GM21515 (cell line): Measurements from ENCODE around the gene LINGO1.

Experiments
- ATAC-seq: cut with Tn5 transposase; IDR thresholded peaks from one replicate; pipeline ENCODE4 v1.9.1; 2021; ENCODE audit not compliant: unreplicated experiment

The LINGO1 gene

GRCh38 chr15:77657634-77658238, 25.0 kb upstream of the LINGO1 start:
- ATAC-seq: no peak

- ATAC-seq: no peak
Measured at GRCh38 chr15:77656294-77656693, 23.6 kb upstream of the LINGO1 start.

- no peak for ATAC-seq
Measured at GRCh38 chr15:77654975-77655374, 22.3 kb upstream of the LINGO1 start.

GRCh38 chr15:77653832-77654480, 21.2 kb upstream of the LINGO1 start:
- ATAC-seq: no peak

- no peak for ATAC-seq
Measured at GRCh38 chr15:77650265-77650664, 17.6 kb upstream of the LINGO1 start.

GRCh38 chr15:77649610-77650009, 16.9 kb upstream of the LINGO1 start:
- no peak for ATAC-seq

- no peak for ATAC-seq
Measured at GRCh38 chr15:77649017-77649416, 16.3 kb upstream of the LINGO1 start.

GRCh38 chr15:77647961-77648360, 15.2 kb upstream of the LINGO1 start:
- ATAC-seq: no peak

- ATAC-seq: no peak
Measured at GRCh38 chr15:77646104-77646694, 13.5 kb upstream of the LINGO1 start.

- ATAC-seq: no peak
Measured at GRCh38 chr15:77645602-77646001, 12.9 kb upstream of the LINGO1 start.

GRCh38 chr15:77644543-77645247, 12.0 kb upstream of the LINGO1 start:
- ATAC-seq: no peak

GRCh38 chr15:77643764-77644163, 11.1 kb upstream of the LINGO1 start:
- no peak for ATAC-seq

GRCh38 chr15:77642793-77643430, 10.2 kb upstream of the LINGO1 start:
- no peak for ATAC-seq

GRCh38 chr15:77641999-77642398, 9.3 kb upstream of the LINGO1 start:
- ATAC-seq: no peak

- no peak for ATAC-seq
Measured at GRCh38 chr15:77640615-77641014, 7.9 kb upstream of the LINGO1 start.

- ATAC-seq: no peak
Measured at GRCh38 chr15:77639431-77639830, 6.7 kb upstream of the LINGO1 start.

GRCh38 chr15:77637851-77638692, 5.4 kb upstream of the LINGO1 start:
- ATAC-seq: no peak

- ATAC-seq: no peak
Measured at GRCh38 chr15:77636209-77636608, 3.5 kb upstream of the LINGO1 start.

GRCh38 chr15:77634266-77634962, 1.7 kb upstream of the LINGO1 start:
- no peak for ATAC-seq

- no peak for ATAC-seq
Measured at GRCh38 chr15:77633913-77634265, 1.2 kb upstream of the LINGO1 start.
